ENCODE measurements around the gene CDKN2AIPNL. TPM values are rescaled to one million over a fixed set of nuclear protein-coding genes. Genes with fewer than 3 reads are reported as not detected.

CDKN2AIPNL gene
- total and polyA plus RNA-seq, 2 donors (not counting 3 experiments of a cell fraction or from before 2014, with no cell fraction given), result 22.2 to 36.5 TPM

- FAIRE-seq, result no peak
- peaks cover 10% of the 10 kb centered on the region for H4K20me1 ChIP-seq (replicated peaks; ENCODE audit: control insufficient read depth, extremely low read depth, insufficient read depth, low read length)
- H3K9me3 ChIP-seq (replicated peaks; ENCODE audit: control insufficient read depth, insufficient read depth, low read length), result no peaks in the 10 kb centered on the region
- BruUV-seq (replicated peaks), result TSS peak; percentile 43
- POLR2A ChIA-PET, result interaction anchor here (0.6 to 1.0 kb wide), 7 partner anchors 65 to 215 kb away, joined by 3 to 4 read pairs (median 3); no protein-coding TSS in a partner anchor
- H3K4me1 ChIP-seq (ENCODE audit: control insufficient read depth, extremely low read depth, insufficient read depth, low read length), result peaks cover 9% of the 10 kb centered on the region
- no peaks in the 10 kb centered on the region for H3K9me1 ChIP-seq (replicated peaks; ENCODE audit: control insufficient read depth, extremely low read depth, insufficient read depth, low read length)
- H3K36me3 ChIP-seq (ENCODE audit: control insufficient read depth in 2 of 2, extremely low read depth in 1 of 2, insufficient read depth in 2 of 2, low read length in 2 of 2), result peaks cover 0 to 2% of the 10 kb centered on the region in 2 experiments
- peaks cover 48% of the 10 kb centered on the region for H3K79me2 ChIP-seq (ENCODE audit: control insufficient read depth, insufficient read depth, low read length)
- DNase-seq (ENCODE audit: low read depth, low spot score), result peak; percentile 55
- dilution Hi-C loops (cut with MboI; ENCODE audit: extremely low pct_ligation_motif_present, low sequenced_read_pairs), result no loop called here
- H2AFZ ChIP-seq (ENCODE audit: low read depth, low read length), result peak overlapping the region; percentile 52
- peak overlapping the region; percentile 77 for H3K4me2 ChIP-seq (ENCODE audit: insufficient read depth, low read length)
- peak overlapping the region; percentile 93 for H3K27ac ChIP-seq (ENCODE audit: insufficient read depth, low read depth, low read length)
- H3K9ac ChIP-seq (replicated peaks; ENCODE audit: extremely low read depth, insufficient read depth, low read length), result peak overlapping the region; percentile 98
- no peaks in the 10 kb centered on the region for H3K27me3 ChIP-seq (ENCODE audit: control insufficient read depth in 2 of 2, insufficient read depth in 2 of 2, low read length in 2 of 2)
- intact Hi-C loops (cut with micrococcal nuclease), result loop anchor here (1.0 to 5.0 kb wide), 8 partner anchors 39 to 260 kb away; partner anchors contain the start of genes CDKN2AIPNL and SAR1B
- CTCF ChIA-PET, result interaction anchor here (1.0 to 2.0 kb wide), 7 partner anchors 39 to 215 kb away, joined by 3 to 11 read pairs (median 4); partner anchors contain the start of gene CDKN2AIPNL
- TF ChIP-seq POLR2AphosphoS5 (IDR thresholded peaks at IDR 0.05; ENCODE audit: insufficient read depth, low read depth, low read length) (no peak), MYC (IDR thresholded peaks at IDR 0.05; ENCODE audit: low read depth, low read length) (no peak), GATA2 (IDR thresholded peaks at IDR 0.05; ENCODE audit: insufficient read depth, insufficient read length, low read depth, low read length) (no peak), CTCF (IDR thresholded peaks at IDR 0.05; ENCODE audit: extremely low read depth in 1 of 2, insufficient read depth in 1 of 2, low read depth in 1 of 2, low read length in 2 of 2) (no peak), POLR2A (IDR thresholded peaks at IDR 0.05; ENCODE audit: low read depth, low read length) (no peak), FOS (IDR thresholded peaks at IDR 0.05; ENCODE audit: borderline replicate concordance, insufficient read depth, low read length) (no peak), EZH2 (IDR thresholded peaks at IDR 0.05; ENCODE audit: borderline replicate concordance, low read depth, low read length, severe bottlenecking) (no peak), JUN (IDR thresholded peaks at IDR 0.05; ENCODE audit: borderline replicate concordance, insufficient read depth, insufficient read length, low read depth) (no peak)
- TF ChIP-seq, protein P1, sequence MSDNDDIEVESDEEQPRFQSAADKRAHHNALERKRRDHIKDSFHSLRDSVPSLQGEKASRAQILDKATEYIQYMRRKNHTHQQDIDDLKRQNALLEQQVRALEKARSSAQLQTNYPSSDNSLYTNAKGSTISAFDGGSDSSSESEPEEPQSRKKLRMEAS (IDR thresholded peaks at IDR 0.05; ENCODE audit: insufficient read depth, insufficient read length), result no peak
- H3K4me3 ChIP-seq (replicated peaks in 1 of 3; ENCODE audit: insufficient read depth in 1 of 3, low read depth in 1 of 3, low read length in 3 of 3), result peak overlapping the region; percentile 91 to 94 (median 93)
Observed at GRCh38 chr5:134371834-134372340, 39.8 kb downstream of the CDKN2AIPNL start.

All from endothelial cell of umbilical vein (primary cell).